ENCODE data around the gene LILRA1.

GRCh38 chr19:54560881-54561385 lies 32.5 kb upstream of the LILRA1 start:
- TF ChIP-seq CTCF (IDR thresholded peaks at IDR 0.05) (no peak), EZH2 (IDR thresholded peaks at IDR 0.05; ENCODE audit: borderline replicate concordance, insufficient read depth, low read depth, low read length, poor library complexity, severe bottlenecking) (no peak)
